ENCODE data around the gene TSHZ2.
"Not testable (repeated sequence)": the region's sequence is repeated elsewhere in the genome, so short reads cannot be mapped to it uniquely, and the experiment has no call there.

- not testable (repeated sequence) for TF ChIP-seq CTCF (IDR thresholded peaks at IDR 0.05; ENCODE audit: low read length); EZH2 (IDR thresholded peaks at IDR 0.05; ENCODE audit: borderline replicate concordance, low read length)
These were observed 464.8 kb downstream of the TSHZ2 start for GRCh38 chr20:53436927-53437326.

Measured in OCI-LY1 (cell line).